CD4-positive, alpha-beta T cell treated with Interleukin-12 subunit alpha and Interleukin-12 subunit beta, for 1 hour (primary cell): Measurements from ENCODE around the gene KATNB1.

Source experiments
- DNase-seq: peaks from one replicate; pipeline ENCODE4 v3.0.0-alpha.2; 2020

The KATNB1 gene

GRCh38 chr16:57758331-57759117, 23.0 kb downstream of the KATNB1 start:
- no peak for DNase-seq

- DNase-seq, result no peak
Observed at GRCh38 chr16:57759131-57759530, 23.6 kb downstream of the KATNB1 start.

- no peak for DNase-seq
Observed at GRCh38 chr16:57759541-57760356, 24.2 kb downstream of the KATNB1 start.

DNA sequence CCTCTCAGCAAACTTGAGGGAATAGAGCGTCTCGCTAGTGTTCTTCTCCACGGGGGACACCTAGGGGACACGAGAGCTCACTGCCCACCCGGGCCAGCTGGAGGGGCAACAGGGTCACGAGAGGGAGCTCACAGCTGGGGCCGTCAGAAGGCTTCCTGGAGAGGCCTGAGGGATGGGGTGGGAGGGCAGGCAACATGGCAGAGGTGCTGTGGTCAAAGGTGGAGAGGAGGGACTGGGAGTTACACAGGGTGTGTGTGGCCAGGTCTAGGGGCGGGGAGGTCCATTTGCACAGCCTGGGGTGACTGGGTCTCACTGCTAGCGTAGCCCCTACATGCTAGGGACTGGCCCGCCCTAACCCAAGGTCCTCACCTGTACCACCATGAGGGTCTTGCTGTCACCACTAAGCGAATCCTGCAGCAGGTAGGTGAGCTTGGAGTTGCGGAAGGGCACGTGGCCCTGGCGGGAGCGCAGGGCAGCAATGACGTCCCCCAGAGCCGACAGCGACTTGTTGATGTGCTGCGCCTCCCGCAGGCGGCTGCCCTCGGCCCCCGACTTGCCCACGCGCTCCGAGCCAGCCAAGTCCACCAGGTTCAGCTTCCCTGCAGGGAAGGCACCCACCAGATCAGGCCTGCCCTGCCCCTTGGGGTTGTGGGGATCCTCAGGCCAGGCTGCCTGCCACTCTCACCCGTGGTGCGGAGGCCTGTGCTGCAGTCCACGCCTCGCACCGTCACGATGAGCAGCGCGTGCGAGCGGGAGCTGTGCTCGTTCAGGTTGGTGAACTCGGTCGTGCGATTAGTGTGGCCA, 25.0 kb downstream of the KATNB1 start:
- no peak for DNase-seq

- DNase-seq, result no peak
Observed at GRCh38 chr16:57761301-57761700, 25.7 kb downstream of the KATNB1 start.

DNA sequence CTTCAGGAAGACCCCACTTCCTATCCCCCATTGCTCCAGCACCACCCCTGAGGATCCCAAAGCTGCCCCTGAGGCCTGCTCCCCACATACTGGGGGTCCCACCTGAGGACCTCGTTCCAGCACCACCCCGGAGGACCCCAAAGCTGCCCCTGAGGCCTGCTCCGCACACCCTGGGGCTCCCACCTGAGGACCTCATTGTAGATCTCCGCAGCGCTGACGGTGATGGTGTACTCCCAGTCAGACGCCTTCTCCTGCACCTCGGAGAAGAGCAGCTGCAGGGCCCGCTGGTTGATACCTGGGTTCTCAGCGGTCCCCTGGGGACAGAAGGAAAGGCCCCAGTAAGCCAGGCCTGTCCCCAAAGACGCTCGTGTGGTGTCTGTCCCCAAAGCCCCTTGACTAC, 26.4 kb downstream of the KATNB1 start:
- DNase-seq, result no peak

DNA sequence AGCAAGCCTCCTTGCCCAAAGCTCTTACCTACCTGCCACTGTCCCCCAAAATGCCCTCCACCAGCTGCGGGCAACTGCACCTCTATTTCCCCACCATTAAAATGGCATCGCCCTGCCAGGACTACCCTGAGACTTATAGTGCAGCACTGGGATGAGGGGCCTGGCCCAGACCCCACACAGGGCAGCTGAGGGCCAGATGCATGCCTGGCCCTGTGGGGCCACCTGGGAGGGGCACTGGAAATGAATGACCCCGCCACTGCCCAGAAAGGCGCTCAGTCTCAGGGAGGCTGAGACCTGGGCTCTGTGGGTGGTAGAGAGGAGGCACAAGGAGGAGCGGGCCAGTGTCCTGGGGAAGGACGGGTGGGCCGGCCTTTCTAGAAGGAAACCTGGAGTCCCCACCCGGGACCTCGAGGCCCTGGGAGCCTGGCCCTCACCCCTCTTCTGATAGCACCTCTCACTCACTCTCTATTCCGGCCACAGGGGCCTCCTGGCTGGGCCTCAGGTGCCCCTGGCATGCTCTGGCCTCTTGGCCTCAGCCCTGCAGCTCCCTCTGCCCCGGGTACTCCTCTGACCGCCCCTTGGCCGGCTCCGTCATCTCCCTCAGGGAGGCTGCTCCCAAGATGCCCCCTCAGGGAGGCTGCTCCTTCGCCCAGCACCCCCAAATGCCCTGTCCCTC, 26.9 kb downstream of the KATNB1 start:
- DNase-seq, result no peak

DNA sequence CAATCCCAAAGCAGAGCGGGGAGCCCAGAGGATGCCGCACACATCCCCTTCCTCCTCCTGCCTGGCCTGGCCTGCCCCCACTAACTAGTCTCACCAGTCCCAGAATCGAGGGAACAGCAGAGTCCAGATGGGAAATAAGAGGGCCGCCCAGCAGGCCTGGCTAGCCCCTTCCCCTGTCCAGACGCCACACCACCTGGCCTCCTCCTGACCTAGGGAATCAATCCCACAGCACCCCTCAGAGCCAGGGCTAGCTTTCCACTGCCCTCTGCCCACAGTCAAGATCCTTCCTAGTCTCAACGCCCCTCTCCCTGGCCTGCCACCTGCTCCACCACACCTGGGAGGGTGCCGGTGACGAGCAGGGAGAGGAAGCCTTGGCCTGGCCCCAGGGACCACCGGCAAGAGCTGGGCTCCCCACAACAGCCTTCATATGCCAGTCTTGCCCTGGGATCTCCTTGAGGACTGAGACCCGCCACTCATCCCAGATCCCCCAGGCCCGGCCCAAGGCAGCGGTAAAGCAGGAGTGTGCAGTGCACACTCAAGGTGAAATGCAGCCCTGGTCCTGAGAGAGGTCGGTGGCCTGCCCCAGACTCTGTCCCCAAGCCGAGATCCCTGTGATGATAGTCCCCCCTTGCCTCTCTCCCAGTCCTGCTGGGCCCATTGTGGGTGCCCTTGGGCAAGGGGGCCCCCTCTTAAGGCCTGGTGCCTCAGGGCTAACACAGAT, 27.9 kb downstream of the KATNB1 start:
- no peak for DNase-seq

DNA sequence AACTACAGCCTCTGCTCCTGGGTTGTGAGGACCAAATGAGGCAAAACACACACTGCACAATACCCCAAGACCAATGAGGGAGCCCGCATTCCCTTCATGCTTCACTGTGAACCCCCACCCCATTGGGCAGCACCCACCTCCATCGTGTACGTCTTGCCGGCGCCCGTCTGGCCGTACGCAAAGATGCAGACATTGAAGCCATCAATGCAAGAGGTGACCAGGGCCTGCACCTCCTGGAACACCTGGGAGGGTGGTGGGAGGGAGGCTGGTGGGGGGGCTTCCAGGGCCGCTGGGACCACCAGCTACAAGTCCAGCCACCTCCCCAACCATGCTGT, 28.4 kb downstream of the KATNB1 start:
- DNase-seq, result no peak

DNA sequence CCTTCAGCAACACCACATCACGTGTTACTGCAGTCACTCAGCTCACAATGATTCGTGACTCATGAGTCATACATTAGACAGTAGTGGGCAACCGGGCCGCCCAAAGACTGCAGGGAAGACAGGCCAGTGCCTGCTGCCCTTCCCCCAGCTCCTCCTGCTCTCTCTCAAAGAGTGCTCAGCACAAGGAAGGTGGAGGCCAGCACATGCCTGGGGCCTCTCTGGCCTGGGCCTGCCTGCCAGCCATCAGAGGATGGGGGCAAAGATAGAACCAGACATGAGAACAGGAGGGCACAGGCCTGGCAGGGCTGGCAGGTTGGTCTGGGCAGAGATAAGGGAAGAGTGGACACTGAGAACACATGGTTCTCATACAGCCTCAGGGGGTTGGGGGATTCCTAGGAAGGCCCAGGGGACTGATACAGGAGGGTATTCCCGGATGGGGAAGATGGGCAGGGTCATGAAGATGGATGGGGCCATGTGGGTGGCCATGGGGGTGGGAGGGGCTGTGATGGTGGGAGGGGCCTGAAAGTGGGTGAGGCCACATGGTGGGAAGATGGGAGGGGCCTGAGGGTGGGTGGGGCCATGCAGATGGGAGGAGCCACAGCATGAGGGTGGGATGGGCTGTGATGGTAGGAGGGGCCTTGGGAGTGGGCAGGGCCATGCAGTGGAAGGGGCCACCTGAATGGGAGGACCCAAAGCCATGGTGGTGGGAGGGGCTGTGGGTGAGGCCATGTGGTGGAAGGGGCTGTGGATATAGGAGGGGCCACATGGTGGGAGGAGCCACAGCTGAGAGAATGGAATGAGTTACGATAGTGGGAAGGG, 29.0 kb downstream of the KATNB1 start:
- peak; percentile 29 for DNase-seq

- DNase-seq, result no peak
Observed at GRCh38 chr16:57765160-57765728, 29.7 kb downstream of the KATNB1 start.

DNA sequence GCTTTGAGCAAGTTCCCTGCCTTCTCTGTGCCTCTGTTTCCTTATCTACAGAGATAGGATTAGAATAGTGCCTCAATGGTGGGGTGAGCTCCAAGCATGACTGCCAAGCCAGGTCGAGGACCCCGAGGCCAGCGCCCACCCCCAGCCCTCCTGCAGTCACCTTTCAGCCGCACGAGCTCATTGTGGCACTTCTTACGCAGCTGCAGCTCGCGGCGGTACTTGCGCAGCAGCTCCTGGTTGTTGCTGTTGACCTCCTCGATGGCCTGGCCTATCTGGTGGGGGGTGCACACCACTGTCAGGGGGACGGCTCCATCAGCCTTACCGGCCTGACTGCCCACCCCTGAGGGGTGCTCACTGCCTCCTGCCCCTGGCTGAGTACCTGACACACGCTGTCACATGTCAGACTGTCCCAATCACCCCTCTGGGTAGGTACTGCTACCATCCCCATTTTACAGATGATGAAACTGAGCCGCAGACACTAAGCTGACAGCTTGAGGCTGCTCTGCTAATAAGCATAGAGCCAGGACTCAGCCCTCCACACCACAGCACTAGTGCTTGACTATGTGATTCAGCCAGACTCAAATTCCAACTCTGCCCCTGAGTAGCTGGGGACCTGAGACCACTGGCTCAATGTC, 31.3 kb downstream of the KATNB1 start:
- no peak for DNase-seq

- no peak for DNase-seq
Observed at GRCh38 chr16:57769541-57770145, 34.1 kb downstream of the KATNB1 start.

DNA sequence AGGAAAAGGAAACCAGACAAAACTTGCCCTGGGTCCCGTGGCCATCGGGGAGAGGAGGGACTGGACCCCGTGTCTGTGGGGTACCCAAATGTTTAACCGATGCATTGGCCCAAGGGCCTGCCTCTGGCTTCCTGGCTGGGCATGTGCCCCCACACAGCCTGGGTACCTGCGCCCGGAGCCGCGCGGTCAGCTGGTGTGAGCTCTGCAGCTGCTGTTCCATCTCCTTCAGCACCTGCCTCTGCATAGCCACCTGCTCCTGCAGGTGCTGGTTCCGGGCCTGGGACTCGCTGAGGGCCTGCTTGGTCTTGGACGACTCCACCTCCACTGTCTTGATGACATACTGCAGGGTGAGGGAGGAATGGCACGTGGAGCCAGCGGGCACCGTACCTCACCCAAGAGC, 34.8 kb downstream of the KATNB1 start:
- no peak for DNase-seq

DNA sequence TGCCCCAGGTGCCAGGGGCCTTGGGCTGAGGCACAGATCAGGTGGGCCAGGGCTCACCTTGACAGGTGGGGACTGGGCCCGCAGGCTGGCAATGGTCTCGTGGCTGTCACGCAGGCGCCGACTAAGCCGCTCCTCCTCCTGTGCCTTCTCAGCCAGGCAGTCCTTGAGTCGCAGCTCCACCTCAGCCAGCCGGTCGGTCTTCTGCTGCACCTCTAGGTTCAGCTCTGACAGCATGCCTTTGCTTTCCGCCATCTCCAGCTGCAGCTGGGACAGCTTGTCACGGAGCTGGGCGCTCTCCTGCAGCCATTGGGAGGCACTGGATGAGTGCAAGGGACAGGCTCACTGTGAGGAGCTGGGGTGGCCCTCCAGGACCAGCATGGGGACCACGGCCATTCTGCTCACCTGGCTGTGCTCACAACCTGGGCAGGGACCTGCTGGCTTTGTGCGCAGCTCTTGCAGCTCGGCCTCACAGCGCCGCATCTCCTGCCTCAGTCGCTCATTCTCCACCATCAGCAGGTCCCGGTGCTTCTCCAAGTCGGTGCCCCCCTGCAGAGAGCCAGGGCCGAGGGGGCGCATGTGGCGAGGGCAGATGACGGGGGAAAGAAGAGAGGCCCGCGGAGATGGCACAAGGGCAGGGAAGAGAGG, 35.7 kb downstream of the KATNB1 start:
- DNase-seq, result no peak

GRCh38 chr16:57773019-57773418, 37.4 kb downstream of the KATNB1 start:
- DNase-seq, result no peak

DNA sequence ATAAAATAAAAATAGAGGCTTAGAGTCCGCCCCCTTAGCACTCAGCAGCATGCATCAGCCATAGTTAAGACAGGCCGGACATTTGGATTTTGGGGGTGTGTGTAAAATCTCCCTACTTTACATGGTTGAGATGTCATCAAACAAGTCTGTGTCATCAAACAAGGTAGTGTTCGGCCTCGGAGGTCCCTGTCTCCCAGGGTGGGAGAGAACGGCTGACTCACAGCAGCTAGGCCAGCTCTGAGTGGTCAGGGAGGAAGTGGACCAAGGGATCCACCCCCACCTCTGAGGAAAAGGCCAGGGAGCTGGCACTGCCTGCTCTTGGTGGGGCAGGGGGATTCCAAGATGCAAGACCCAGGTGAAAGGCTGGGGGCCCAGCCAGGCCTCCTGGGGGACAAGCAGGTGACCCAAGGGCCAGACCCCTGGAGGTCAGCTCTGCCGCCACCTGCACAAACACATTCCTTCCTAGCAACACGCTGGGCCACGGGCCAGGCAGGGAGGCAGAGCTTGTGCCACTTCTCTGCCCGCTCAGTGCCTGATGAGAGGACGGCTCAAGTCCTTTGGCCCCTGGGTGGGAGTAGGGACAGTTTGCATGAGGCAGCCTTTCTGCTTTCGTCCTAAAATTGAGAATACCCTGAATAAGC, 38.2 kb downstream of the KATNB1 start:
- no peak for DNase-seq

DNA sequence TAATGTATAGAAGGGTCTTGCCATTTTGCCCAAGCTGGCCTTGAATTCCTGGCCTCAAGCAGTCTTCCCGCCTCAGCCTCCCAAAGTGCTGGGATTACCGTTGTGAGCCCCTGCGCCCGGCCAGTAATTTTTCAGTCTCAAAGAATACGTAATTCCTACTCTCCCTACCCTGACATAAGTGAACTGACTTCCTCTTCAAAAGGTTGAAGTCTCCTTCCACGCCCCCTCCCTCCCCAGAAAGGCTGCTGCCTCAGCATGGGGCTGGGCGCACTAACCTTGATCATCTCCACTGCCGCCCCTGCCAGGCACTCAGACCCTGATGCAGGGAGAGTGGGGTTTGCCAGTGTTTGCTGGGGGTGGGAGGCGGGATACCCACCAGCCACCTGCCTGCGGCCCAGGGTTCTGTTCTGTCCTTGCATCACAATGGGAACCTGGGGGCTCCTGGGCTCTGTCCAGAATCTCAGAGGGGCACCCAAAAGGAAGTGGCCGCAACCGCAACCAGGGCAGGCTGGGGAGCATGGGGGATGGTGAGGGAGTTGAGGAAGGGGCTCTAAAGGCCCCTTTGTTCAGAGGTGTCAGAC, 39.2 kb downstream of the KATNB1 start:
- DNase-seq, result no peak
